Activated CD4-positive, alpha-beta T cell treated with anti-CD3 and anti-CD28 coated beads for 36 hours (primary cell): Measurements from ENCODE around the gene RHBDD1. TPM values are rescaled to one million over a fixed set of nuclear protein-coding genes. Genes with fewer than 3 reads are reported as not detected.

Experiments used
- ATAC-seq: fragments of 200-7000 bp; cut with Tn5 transposase; one replicate; pipeline ENCODE4 v1.10.0; 2021; ENCODE audit warnings: mild to moderate bottlenecking, moderate library complexity
- CTCF ChIA-PET: fragments of 350-600 bp; sonication (Branson Sonifier 250); formaldehyde crosslinking; loops from one replicate; lab custom pipeline; 2021; ENCODE audit warnings: antibody characterized with exemption; lab: Charles Lee
- POLR2A ChIA-PET: fragments of 350-600 bp; sonication (Branson Sonifier 250); formaldehyde crosslinking; loops from one replicate; lab custom pipeline; 2021; ENCODE audit warnings: antibody characterized with exemption, inconsistent platforms; lab: Charles Lee
- DNase-seq: peaks from one replicate; pipeline ENCODE4 v3.0.0-alpha.2; 2020
- H3K27ac Mint-ChIP-seq: one replicate; pipeline ENCODE4 v1.8.0; 2021; ENCODE audit warnings: mixed read lengths
- H3K27me3 Mint-ChIP-seq: one replicate; pipeline ENCODE4 v1.8.0; 2021; ENCODE audit warnings: mixed read lengths
- H3K36me3 Mint-ChIP-seq: one replicate; pipeline ENCODE4 v1.8.0; 2021; ENCODE audit warnings: low read depth, mixed read lengths
- H3K4me1 Mint-ChIP-seq: one replicate; pipeline ENCODE4 v1.8.0; 2021; ENCODE audit warnings: mixed read lengths
- H3K4me3 Mint-ChIP-seq: one replicate; pipeline ENCODE4 v1.8.0; 2021; ENCODE audit warnings: mild to moderate bottlenecking, moderate library complexity, mixed read lengths
- H3K9me3 Mint-ChIP-seq: one replicate; pipeline ENCODE4 v1.8.0; 2021; ENCODE audit warnings: low read depth, mixed read lengths
- intact Hi-C, 2 experiments: fragments of 100-400 bp; cut with DNase I in 1 of 2; cut with micrococcal nuclease in 1 of 2; formaldehyde crosslinking; loops; one replicate each; pipeline versions ENCODE4 v1.14.2 to v1.15.1; 2022 to 2024; cut with DNase I, micrococcal nuclease
- total RNA-seq, 2 experiments: library from RNA; stranded (reverse); gene quantifications; one replicate each; pipeline ENCODE4 v1.2.3, GENCODE V29; 2021

Gene RHBDD1
- total RNA-seq, 2 experiments from 2014 or later = 38.1 to 49.0 TPM

DNA sequence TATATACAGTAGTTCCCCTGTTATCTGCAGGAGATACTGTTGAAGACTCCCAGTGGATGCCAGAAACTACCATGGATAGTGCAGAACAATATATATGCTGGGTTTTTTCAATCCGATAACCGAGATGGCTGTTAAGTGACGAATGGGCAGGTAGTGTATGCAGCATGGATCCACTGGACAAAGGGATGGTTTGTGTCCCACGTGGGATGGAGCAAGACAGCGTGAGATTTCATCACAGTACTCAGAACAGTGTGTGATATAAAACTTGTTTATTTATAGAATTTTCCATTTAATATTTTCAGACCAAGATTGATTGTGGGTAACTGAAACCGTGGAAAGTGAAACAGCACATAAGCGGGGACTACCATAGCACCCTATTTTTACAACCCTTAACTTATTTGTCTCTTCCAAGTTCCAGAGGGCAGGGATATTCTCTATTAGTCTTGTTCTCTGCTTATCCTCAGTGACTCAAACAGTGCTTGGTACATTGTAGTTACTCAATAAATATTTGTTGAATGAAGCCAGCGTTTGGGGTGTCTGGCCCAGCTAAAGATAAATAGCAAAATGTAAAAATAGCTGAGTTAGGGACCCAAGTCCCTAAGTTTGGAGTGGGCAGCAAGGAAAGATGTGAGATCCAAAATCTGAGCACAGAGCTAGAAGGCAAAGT is 50.0 kb downstream of the RHBDD1 start:
- Mint-ChIP-seq H3K4me1 (peaks cover under 1% of the 10 kb centered on the region), H3K36me3 (peaks cover 45% of the 10 kb centered on the region), H3K27ac (no peak overlapping the region), H3K9me3 (peaks cover 7% of the 10 kb centered on the region), H3K27me3 (no peaks in the 10 kb centered on the region), H3K4me3 (no peak overlapping the region)
- CTCF ChIA-PET = interaction anchor here (1.2 to 1.6 kb wide), 2 partner anchors 12 to 28 kb away, joined by 4 to 5 read pairs; no protein-coding TSS in a partner anchor
- ATAC-seq = no peak
- intact Hi-C loops = no loop called here
- POLR2A ChIA-PET = no interaction called here
- no peak for DNase-seq

DNA sequence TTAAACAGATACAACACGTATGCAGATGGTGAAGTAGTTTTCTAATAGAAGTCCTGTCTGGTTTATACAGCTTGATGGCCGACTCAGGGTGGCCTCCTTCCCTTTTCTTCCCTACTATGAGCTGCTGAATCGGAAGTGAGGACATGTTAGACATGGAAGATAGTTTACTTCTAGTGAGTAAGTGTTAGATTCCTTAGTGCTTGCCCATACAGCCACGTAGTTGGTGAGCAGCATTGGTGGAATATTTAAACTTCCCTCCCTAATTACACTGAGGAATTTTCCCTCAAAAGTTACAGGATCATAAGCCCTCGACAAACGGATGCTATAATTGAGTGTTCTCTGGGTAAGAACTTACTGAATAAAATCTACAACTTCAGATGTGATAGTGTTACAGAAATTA is 52.1 kb downstream of the RHBDD1 start:
- H3K4me1 Mint-ChIP-seq = no peaks in the 10 kb centered on the region
- no peak for ATAC-seq
- H3K27ac Mint-ChIP-seq = no peak overlapping the region
- H3K4me3 Mint-ChIP-seq = no peak overlapping the region
- CTCF ChIA-PET = no interaction called here
- DNase-seq = no peak
- no peaks in the 10 kb centered on the region for H3K27me3 Mint-ChIP-seq
- POLR2A ChIA-PET = no interaction called here
- peaks cover 31% of the 10 kb centered on the region for H3K36me3 Mint-ChIP-seq
- intact Hi-C loops = no loop called here
- H3K9me3 Mint-ChIP-seq = no peaks in the 10 kb centered on the region

DNA sequence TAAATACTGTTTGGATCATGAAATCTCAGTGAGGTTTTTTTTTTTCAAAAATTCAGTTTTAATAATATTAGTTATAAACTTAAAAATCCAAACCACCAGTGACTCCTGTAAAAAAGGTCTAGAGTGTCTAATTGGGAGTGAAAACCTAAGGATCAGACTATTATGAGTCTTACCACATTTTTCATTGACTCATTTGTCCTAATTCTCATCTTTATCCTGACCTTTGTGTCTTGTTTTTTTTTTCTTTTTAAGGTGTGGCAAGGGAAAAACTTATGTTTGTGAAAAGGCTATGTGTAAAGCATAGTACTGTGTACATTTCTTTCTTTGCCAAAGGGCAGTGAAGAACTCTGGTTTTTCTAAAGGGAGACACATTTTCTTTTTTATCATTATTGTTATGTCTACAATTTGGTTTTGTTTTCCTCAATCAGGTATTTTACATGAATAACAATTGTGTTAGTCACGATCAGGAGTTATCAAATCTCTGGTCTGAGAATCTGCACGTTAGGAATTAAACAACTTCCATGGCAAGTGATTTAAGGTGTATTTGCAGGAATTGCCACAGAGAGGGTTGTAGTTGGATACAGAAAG is 52.6 kb downstream of the RHBDD1 start:
- CTCF ChIA-PET = no interaction called here
- H3K27me3 Mint-ChIP-seq = no peaks in the 10 kb centered on the region
- H3K36me3 Mint-ChIP-seq = peaks cover 28% of the 10 kb centered on the region
- intact Hi-C loops = no loop called here
- no peaks in the 10 kb centered on the region for H3K9me3 Mint-ChIP-seq
- no peak overlapping the region for H3K27ac Mint-ChIP-seq
- DNase-seq (no peak), ATAC-seq (no peak)
- H3K4me3 Mint-ChIP-seq = no peak overlapping the region
- POLR2A ChIA-PET = no interaction called here
- no peaks in the 10 kb centered on the region for H3K4me1 Mint-ChIP-seq

DNA sequence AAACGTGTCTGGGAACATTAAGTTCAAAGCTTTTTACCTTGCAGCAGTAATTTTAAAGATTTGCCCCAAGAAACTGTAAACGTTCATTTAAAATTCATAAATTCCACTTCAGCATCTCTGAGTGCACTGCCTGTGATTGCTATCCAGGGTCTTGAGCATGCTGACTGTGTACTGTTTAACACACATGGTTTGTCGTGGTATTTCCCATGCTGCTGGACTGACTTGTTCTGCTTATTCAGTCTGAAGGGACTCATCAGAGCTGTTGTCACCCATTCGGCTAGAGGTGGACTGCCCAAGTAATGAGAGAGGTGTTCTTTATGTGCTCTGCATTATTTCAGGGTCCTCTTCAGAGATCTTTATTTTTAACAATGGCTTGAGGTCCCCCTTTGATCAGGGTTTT is 53.1 kb downstream of the RHBDD1 start:
- peaks cover 28% of the 10 kb centered on the region for H3K36me3 Mint-ChIP-seq
- H3K4me3 Mint-ChIP-seq = no peak overlapping the region
- DNase-seq (no peak), ATAC-seq (no peak)
- intact Hi-C loops = no loop called here
- ChIA-PET CTCF (no interaction called here), POLR2A (no interaction called here)
- H3K9me3 Mint-ChIP-seq = no peaks in the 10 kb centered on the region
- H3K27ac Mint-ChIP-seq = no peak overlapping the region
- no peaks in the 10 kb centered on the region for H3K4me1 Mint-ChIP-seq
- no peaks in the 10 kb centered on the region for H3K27me3 Mint-ChIP-seq

DNA sequence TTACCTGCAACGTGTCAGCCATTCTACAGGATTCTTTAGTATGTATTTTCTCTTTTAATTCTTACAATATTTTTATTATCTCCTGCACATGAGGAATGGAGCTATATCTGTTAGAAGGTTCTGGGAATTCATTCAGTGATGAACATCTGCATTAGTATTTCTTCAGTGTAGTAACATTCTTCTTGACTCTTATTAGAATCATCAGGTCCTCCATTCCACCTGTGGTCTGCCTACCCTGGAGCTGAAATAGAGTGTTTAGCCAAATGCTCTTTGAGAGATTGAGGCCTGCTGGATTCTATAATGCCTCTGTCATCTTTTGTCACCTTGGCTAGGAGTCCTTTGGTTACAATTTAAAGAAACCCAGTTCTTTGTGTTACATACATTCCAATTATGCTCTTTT is 54.4 kb downstream of the RHBDD1 start:
- CTCF ChIA-PET = interaction anchor here (2.0 kb wide), 1 partner anchor 10 kb away, joined by 4 read pairs; no protein-coding TSS in a partner anchor

DNA sequence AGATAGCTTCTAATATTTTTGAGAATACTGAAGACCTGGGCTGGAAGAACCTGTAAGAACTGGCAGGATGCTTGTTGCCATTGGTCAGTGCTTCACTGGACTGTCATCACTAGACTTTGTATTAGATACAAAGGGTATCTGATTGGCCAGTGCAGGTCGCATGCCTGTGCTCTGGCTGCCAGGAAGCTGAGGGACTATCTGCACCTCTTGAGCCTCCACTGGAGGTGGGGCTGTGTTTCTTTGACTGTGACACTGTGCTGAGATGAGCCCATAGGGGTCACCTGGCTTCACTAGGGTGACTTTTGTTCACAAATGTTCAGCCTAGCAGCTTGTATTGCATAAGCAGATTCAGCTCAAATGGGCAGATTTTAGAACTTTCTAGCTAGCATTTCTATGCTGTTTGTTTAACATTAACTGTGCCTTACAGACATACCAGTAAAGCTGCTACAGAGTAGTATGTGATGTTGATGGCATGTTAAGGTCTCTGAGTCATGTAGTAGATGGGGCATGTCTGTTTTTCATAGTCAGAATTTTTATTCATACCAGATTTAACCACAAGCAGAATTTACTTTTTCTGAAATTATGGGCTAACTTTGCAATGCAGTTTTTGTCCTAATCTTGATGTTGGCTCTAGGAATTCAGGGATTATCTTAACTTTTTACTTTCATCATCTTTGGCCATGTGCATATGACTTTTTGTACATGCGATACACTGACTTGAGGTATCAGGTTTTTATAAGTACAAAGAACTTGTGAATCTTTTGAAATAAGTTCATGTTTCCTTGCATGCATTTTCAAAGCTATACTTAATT is 56.1 kb downstream of the RHBDD1 start:
- intact Hi-C loops = no loop called here
- H3K9me3 Mint-ChIP-seq = no peaks in the 10 kb centered on the region
- H3K27ac Mint-ChIP-seq = no peak overlapping the region
- ATAC-seq (no peak), DNase-seq (no peak)
- no peak overlapping the region for H3K4me3 Mint-ChIP-seq
- ChIA-PET POLR2A (no interaction called here), CTCF (interaction anchor here (1.4 to 2.0 kb wide), 2 partner anchors 9 to 11 kb away, joined by 3 to 4 read pairs; no protein-coding TSS in a partner anchor)
- no peaks in the 10 kb centered on the region for H3K27me3 Mint-ChIP-seq
- H3K36me3 Mint-ChIP-seq = peaks cover 41% of the 10 kb centered on the region
- H3K4me1 Mint-ChIP-seq = no peaks in the 10 kb centered on the region

More for the DNA sequence above, 54.4 kb downstream of the RHBDD1 start:
- H3K36me3 Mint-ChIP-seq = peaks cover 34% of the 10 kb centered on the region
- intact Hi-C loops = no loop called here
- H3K4me1 Mint-ChIP-seq = no peaks in the 10 kb centered on the region
- H3K27me3 Mint-ChIP-seq = no peaks in the 10 kb centered on the region
- H3K4me3 Mint-ChIP-seq = no peak overlapping the region
- ATAC-seq (no peak), DNase-seq (no peak)
- no peaks in the 10 kb centered on the region for H3K9me3 Mint-ChIP-seq
- POLR2A ChIA-PET = no interaction called here
- H3K27ac Mint-ChIP-seq = no peak overlapping the region

DNA sequence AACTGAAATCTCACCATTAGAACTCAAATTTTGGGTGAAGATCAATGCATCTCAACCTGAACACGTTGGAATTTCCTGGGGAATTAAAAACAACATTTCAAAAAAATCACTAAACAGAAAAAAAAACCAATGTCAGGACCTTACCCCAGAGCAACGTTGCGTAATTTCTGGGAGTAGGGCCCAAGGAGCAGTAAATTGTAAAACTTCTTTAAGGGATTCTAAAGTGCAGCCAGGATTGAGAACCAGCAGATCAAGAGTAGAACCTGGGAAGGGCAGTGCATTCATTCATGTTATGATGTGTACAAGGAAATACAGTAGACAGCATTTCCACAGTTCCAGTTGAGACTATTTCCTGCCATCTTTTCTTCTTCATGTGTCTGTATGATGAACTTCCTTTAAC is 56.9 kb downstream of the RHBDD1 start:
- ChIA-PET CTCF (interaction anchor here (1.4 kb wide), 1 partner anchor 10 kb away, joined by 3 read pairs; no protein-coding TSS in a partner anchor), POLR2A (no interaction called here)
- Mint-ChIP-seq H3K27me3 (no peaks in the 10 kb centered on the region), H3K36me3 (peaks cover 44% of the 10 kb centered on the region), H3K27ac (no peak overlapping the region), H3K4me1 (no peaks in the 10 kb centered on the region), H3K9me3 (no peaks in the 10 kb centered on the region), H3K4me3 (no peak overlapping the region)
- no peak for DNase-seq
- intact Hi-C loops = no loop called here
- no peak for ATAC-seq

DNA sequence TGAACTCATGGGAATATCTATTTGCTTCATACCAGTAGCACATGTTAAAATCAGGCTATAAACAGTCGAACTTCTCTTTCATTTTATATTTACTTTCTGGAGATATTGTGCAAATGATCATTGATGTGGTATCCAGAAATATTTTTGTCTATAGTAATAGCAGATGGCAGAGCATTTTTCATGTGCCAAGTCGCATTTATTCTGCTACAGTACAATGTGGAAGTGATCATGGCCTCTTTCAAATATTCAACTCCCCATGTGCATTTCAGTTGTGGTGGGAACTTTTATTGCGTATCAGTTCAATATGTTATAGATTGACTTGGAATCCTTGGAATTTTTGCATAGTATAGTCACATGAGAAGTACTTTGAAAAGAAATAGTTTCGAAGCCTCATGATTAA is 57.4 kb downstream of the RHBDD1 start:
- H3K27me3 Mint-ChIP-seq = no peaks in the 10 kb centered on the region
- no peaks in the 10 kb centered on the region for H3K4me1 Mint-ChIP-seq
- H3K9me3 Mint-ChIP-seq = no peaks in the 10 kb centered on the region
- POLR2A ChIA-PET = no interaction called here
- peaks cover 43% of the 10 kb centered on the region for H3K36me3 Mint-ChIP-seq
- H3K27ac Mint-ChIP-seq = no peak overlapping the region
- DNase-seq = no peak
- no peak for ATAC-seq
- CTCF ChIA-PET = interaction anchor here (1.4 kb wide), 1 partner anchor 10 kb away, joined by 3 read pairs; no protein-coding TSS in a partner anchor
- no peak overlapping the region for H3K4me3 Mint-ChIP-seq
- intact Hi-C loops = no loop called here

DNA sequence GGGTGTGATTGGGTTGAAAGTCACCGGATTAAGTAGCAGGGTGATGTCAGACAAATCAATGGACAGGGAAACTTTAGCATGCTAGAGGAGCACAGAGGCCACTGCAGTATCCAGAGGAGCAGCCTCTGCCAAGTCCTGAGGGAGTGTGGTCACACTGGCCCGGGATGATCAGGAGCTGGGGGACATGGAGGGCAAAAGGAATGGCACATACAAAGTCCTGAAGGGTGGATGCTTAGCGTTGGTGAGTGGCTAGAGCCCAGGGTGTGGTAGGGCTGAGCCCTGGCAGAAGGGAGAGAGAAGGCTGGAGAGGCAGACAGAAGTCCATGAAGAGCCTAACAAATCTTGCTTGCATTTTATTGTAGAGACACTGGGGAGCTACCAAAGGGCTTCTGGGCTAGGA is 58.9 kb downstream of the RHBDD1 start:
- DNase-seq (no peak), ATAC-seq (no peak)
- intact Hi-C loops = no loop called here
- Mint-ChIP-seq H3K36me3 (peaks cover 34% of the 10 kb centered on the region), H3K9me3 (no peaks in the 10 kb centered on the region), H3K27ac (no peak overlapping the region), H3K4me1 (no peaks in the 10 kb centered on the region), H3K4me3 (no peak overlapping the region), H3K27me3 (no peaks in the 10 kb centered on the region)
- ChIA-PET POLR2A (no interaction called here), CTCF (interaction anchor here (1.1 kb wide), 1 partner anchor 10 kb away, joined by 3 read pairs; no protein-coding TSS in a partner anchor)

DNA sequence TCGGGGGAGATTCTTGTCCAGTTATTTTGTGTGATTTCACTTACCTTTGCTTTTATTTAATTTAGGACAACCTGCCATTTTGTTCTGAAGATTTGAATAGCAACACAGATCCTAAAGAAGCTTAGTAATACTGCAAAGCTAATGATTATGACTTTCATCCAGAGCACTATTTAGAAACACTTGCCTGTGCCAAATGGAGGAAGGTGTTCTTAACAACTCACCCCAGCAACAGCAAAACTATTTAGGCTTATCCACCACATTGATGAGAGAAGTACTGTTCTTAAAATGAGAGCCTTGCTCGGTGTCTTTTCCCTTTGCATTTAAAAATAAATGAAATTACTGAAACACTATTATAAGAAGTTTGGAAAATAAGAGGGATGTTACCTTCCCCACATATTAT is 59.7 kb downstream of the RHBDD1 start:
- H3K4me1 Mint-ChIP-seq = no peaks in the 10 kb centered on the region
- DNase-seq (no peak), ATAC-seq (no peak)
- H3K9me3 Mint-ChIP-seq = no peaks in the 10 kb centered on the region
- ChIA-PET CTCF (no interaction called here), POLR2A (no interaction called here)
- no peak overlapping the region for H3K27ac Mint-ChIP-seq
- H3K36me3 Mint-ChIP-seq = peaks cover 31% of the 10 kb centered on the region
- H3K27me3 Mint-ChIP-seq = no peaks in the 10 kb centered on the region
- intact Hi-C loops = no loop called here
- H3K4me3 Mint-ChIP-seq = no peak overlapping the region

DNA sequence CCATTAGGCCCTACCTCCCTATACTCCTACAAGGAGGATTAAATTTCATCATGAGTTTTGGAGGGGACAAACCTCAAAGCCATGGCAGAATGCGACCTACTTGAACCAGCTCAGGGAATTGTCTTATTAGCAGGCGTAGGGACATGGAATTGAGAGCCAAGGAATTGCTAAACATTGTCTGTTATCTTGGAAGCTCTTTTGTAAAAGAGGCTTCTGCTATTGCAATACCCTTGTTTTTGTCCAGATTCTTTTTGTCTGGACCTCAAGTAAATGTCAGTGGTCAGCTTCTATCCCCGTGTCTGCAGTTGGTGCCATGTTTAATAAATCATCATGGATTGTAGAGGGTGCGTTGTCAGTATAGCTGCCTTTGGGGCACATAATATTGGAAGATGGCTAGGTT is 62.3 kb downstream of the RHBDD1 start:
- Mint-ChIP-seq H3K36me3 (peaks cover 28% of the 10 kb centered on the region), H3K27ac (no peak overlapping the region), H3K4me1 (peaks cover 15% of the 10 kb centered on the region), H3K9me3 (no peaks in the 10 kb centered on the region), H3K27me3 (no peaks in the 10 kb centered on the region), H3K4me3 (no peak overlapping the region)
- CTCF ChIA-PET = interaction anchor here (1.5 kb wide), 1 partner anchor 12 kb away, joined by 5 read pairs; no protein-coding TSS in a partner anchor
- ATAC-seq (no peak), DNase-seq (no peak)
- intact Hi-C loops = no loop called here
- POLR2A ChIA-PET = no interaction called here
